ENCODE results near the gene KRTAP1-5.
"Not testable (repeated sequence)": the region's sequence is repeated elsewhere in the genome, so short reads cannot be mapped to it uniquely, and the experiment has no call there.

Gene KRTAP1-5

GRCh38 chr17:41012326-41013120 lies 14.5 kb downstream of the KRTAP1-5 start:
- Histone ChIP-seq H3K36me3 (ENCODE audit: control insufficient read depth, insufficient read depth, low read length) (no peaks in the 10 kb centered on the region), H3K4me1 (ENCODE audit: control insufficient read depth, insufficient read depth, low read length) (no peaks in the 10 kb centered on the region), H3K9ac (ENCODE audit: low read length) (no peak overlapping the region), H3K4me3 (ENCODE audit: low read length) (no peak overlapping the region), H3K27me3 (ENCODE audit: control insufficient read depth, insufficient read depth, low read length) (no peaks in the 10 kb centered on the region), H3K27ac (ENCODE audit: low read depth, low read length) (no peak overlapping the region)

- Histone ChIP-seq H3K27ac (ENCODE audit: low read depth, low read length) (no peak overlapping the region), H3K4me1 (ENCODE audit: control insufficient read depth, insufficient read depth, low read length) (no peaks in the 10 kb centered on the region), H3K4me3 (ENCODE audit: low read length) (no peak overlapping the region), H3K36me3 (ENCODE audit: control insufficient read depth, insufficient read depth, low read length) (no peaks in the 10 kb centered on the region), H3K27me3 (ENCODE audit: control insufficient read depth, insufficient read depth, low read length) (no peaks in the 10 kb centered on the region), H3K9ac (ENCODE audit: low read length) (no peak overlapping the region)
Observed at GRCh38 chr17:41010441-41010840, 16.6 kb downstream of the KRTAP1-5 start.

- H3K9ac ChIP-seq (ENCODE audit: low read length), result no peak overlapping the region
- H3K4me1 ChIP-seq (ENCODE audit: control insufficient read depth, insufficient read depth, low read length), result no peaks in the 10 kb centered on the region
- no peak overlapping the region for H3K27ac ChIP-seq (ENCODE audit: low read depth, low read length)
- no peaks in the 10 kb centered on the region for H3K36me3 ChIP-seq (ENCODE audit: control insufficient read depth, insufficient read depth, low read length)
- H3K27me3 ChIP-seq (ENCODE audit: control insufficient read depth, insufficient read depth, low read length), result no peaks in the 10 kb centered on the region
- H3K4me3 ChIP-seq (ENCODE audit: low read length), result no peak overlapping the region
Observed at GRCh38 chr17:41009936-41010335, 17.1 kb downstream of the KRTAP1-5 start.

GRCh38 chr17:41009301-41009760 lies 17.7 kb downstream of the KRTAP1-5 start:
- H3K27me3 ChIP-seq (ENCODE audit: control insufficient read depth, insufficient read depth, low read length), result no peaks in the 10 kb centered on the region
- H3K4me1 ChIP-seq (ENCODE audit: control insufficient read depth, insufficient read depth, low read length), result no peaks in the 10 kb centered on the region
- no peak overlapping the region for H3K27ac ChIP-seq (ENCODE audit: low read depth, low read length)
- no peak overlapping the region for H3K9ac ChIP-seq (ENCODE audit: low read length)
- no peak overlapping the region for H3K4me3 ChIP-seq (ENCODE audit: low read length)
- no peaks in the 10 kb centered on the region for H3K36me3 ChIP-seq (ENCODE audit: control insufficient read depth, insufficient read depth, low read length)

- Histone ChIP-seq H3K27ac (ENCODE audit: low read depth, low read length) (no peak within 1 kb of the TSS), H3K9ac (ENCODE audit: low read length) (no peak within 1 kb of the TSS), H3K4me1 (ENCODE audit: control insufficient read depth, insufficient read depth, low read length) (no peaks in the 10 kb centered on the region), H3K36me3 (ENCODE audit: control insufficient read depth, insufficient read depth, low read length) (no peaks in the 10 kb centered on the region), H3K27me3 (ENCODE audit: control insufficient read depth, insufficient read depth, low read length) (no peaks in the 10 kb centered on the region), H3K4me3 (ENCODE audit: low read length) (no peak within 1 kb of the TSS)
Observed at GRCh38 chr17:41008811-41009210, 18.2 kb downstream of the KRTAP1-5 start, which contains the start of gene KRTAP3-1. Gene KRTAP3-1, minus strand, starts transcription at chr17:41009128. Its CDS starts 54 bp downstream, at chr17:41009074.

GRCh38 chr17:41004397-41004796 lies 22.6 kb downstream of the KRTAP1-5 start:
- Histone ChIP-seq H3K9ac (ENCODE audit: low read length) (no peak overlapping the region), H3K36me3 (ENCODE audit: control insufficient read depth, insufficient read depth, low read length) (no peaks in the 10 kb centered on the region), H3K4me1 (ENCODE audit: control insufficient read depth, insufficient read depth, low read length) (no peaks in the 10 kb centered on the region), H3K27ac (ENCODE audit: low read depth, low read length) (no peak overlapping the region), H3K4me3 (ENCODE audit: low read length) (no peak overlapping the region), H3K27me3 (ENCODE audit: control insufficient read depth, insufficient read depth, low read length) (no peaks in the 10 kb centered on the region)

GRCh38 chr17:41003926-41004325 lies 23.1 kb downstream of the KRTAP1-5 start:
- Histone ChIP-seq H3K27ac (ENCODE audit: low read depth, low read length) (no peak overlapping the region), H3K27me3 (ENCODE audit: control insufficient read depth, insufficient read depth, low read length) (no peaks in the 10 kb centered on the region), H3K4me1 (ENCODE audit: control insufficient read depth, insufficient read depth, low read length) (no peaks in the 10 kb centered on the region), H3K9ac (ENCODE audit: low read length) (no peak overlapping the region), H3K36me3 (ENCODE audit: control insufficient read depth, insufficient read depth, low read length) (no peaks in the 10 kb centered on the region), H3K4me3 (ENCODE audit: low read length) (no peak overlapping the region)

GRCh38 chr17:41002814-41003213 lies 24.2 kb downstream of the KRTAP1-5 start:
- Histone ChIP-seq H3K4me1 (ENCODE audit: control insufficient read depth, insufficient read depth, low read length) (no peaks in the 10 kb centered on the region), H3K27me3 (ENCODE audit: control insufficient read depth, insufficient read depth, low read length) (no peaks in the 10 kb centered on the region), H3K27ac (ENCODE audit: low read depth, low read length) (no peak overlapping the region), H3K4me3 (ENCODE audit: low read length) (no peak overlapping the region), H3K9ac (ENCODE audit: low read length) (no peak overlapping the region), H3K36me3 (ENCODE audit: control insufficient read depth, insufficient read depth, low read length) (no peaks in the 10 kb centered on the region)

- H3K27me3 ChIP-seq (ENCODE audit: control insufficient read depth, insufficient read depth, low read length), result no peaks in the 10 kb centered on the region
Observed at GRCh38 chr17:41001795-41002194, 25.2 kb downstream of the KRTAP1-5 start.

GRCh38 chr17:40999563-40999962 lies 27.4 kb downstream of the KRTAP1-5 start, which contains the start of gene KRTAP3-2:
Gene KRTAP3-2, minus strand, starts transcription at chr17:40999906. Its CDS starts 53 bp downstream, at chr17:40999853.
- H3K27me3 ChIP-seq (ENCODE audit: control insufficient read depth, insufficient read depth, low read length); H3K9ac ChIP-seq (ENCODE audit: low read length); H3K4me3 ChIP-seq (ENCODE audit: low read length); H3K27ac ChIP-seq (ENCODE audit: low read depth, low read length); H3K36me3 ChIP-seq (ENCODE audit: control insufficient read depth, insufficient read depth, low read length); H3K4me1 ChIP-seq (ENCODE audit: control insufficient read depth, insufficient read depth, low read length): not testable (repeated sequence)

More at GRCh38 chr17:41001795-41002194, 25.2 kb downstream of the KRTAP1-5 start:
- no peak overlapping the region for H3K9ac ChIP-seq (ENCODE audit: low read length)
- H3K36me3 ChIP-seq (ENCODE audit: control insufficient read depth, insufficient read depth, low read length), result no peaks in the 10 kb centered on the region
- no peak overlapping the region for H3K4me3 ChIP-seq (ENCODE audit: low read length)
- H3K4me1 ChIP-seq (ENCODE audit: control insufficient read depth, insufficient read depth, low read length), result no peaks in the 10 kb centered on the region
- H3K27ac ChIP-seq (ENCODE audit: low read depth, low read length), result no peak overlapping the region

GRCh38 chr17:40997361-40997760 lies 29.6 kb downstream of the KRTAP1-5 start:
- Histone ChIP-seq H3K27ac (ENCODE audit: low read depth, low read length) (no peak overlapping the region), H3K4me3 (ENCODE audit: low read length) (no peak overlapping the region), H3K4me1 (ENCODE audit: control insufficient read depth, insufficient read depth, low read length) (no peaks in the 10 kb centered on the region), H3K27me3 (ENCODE audit: control insufficient read depth, insufficient read depth, low read length) (no peaks in the 10 kb centered on the region), H3K9ac (ENCODE audit: low read length) (no peak overlapping the region), H3K36me3 (ENCODE audit: control insufficient read depth, insufficient read depth, low read length) (no peaks in the 10 kb centered on the region)

- H3K36me3 ChIP-seq (ENCODE audit: control insufficient read depth, insufficient read depth, low read length), result no peaks in the 10 kb centered on the region
- no peak overlapping the region for H3K9ac ChIP-seq (ENCODE audit: low read length)
- no peak overlapping the region for H3K27ac ChIP-seq (ENCODE audit: low read depth, low read length)
- H3K4me1 ChIP-seq (ENCODE audit: control insufficient read depth, insufficient read depth, low read length), result no peaks in the 10 kb centered on the region
- H3K27me3 ChIP-seq (ENCODE audit: control insufficient read depth, insufficient read depth, low read length), result no peaks in the 10 kb centered on the region
- no peak overlapping the region for H3K4me3 ChIP-seq (ENCODE audit: low read length)
Observed at GRCh38 chr17:40996829-40997228, 30.2 kb downstream of the KRTAP1-5 start.

- no peaks in the 10 kb centered on the region for H3K27me3 ChIP-seq (ENCODE audit: control insufficient read depth, insufficient read depth, low read length)
- no peaks in the 10 kb centered on the region for H3K36me3 ChIP-seq (ENCODE audit: control insufficient read depth, insufficient read depth, low read length)
- no peak overlapping the region for H3K9ac ChIP-seq (ENCODE audit: low read length)
- H3K4me3 ChIP-seq (ENCODE audit: low read length), result no peak overlapping the region
- H3K27ac ChIP-seq (ENCODE audit: low read depth, low read length), result no peak overlapping the region
- H3K4me1 ChIP-seq (ENCODE audit: control insufficient read depth, insufficient read depth, low read length), result no peaks in the 10 kb centered on the region
Observed at GRCh38 chr17:40995116-40995515, 31.9 kb downstream of the KRTAP1-5 start.

Measured in rectal smooth muscle tissue (tissue), 1 donor.